GM12892 (cell line): Measurements from ENCODE around the gene MON2.

ENCODE experiments used
- POLR2AphosphoS5 ChIP-seq: IDR thresholded peaks from 2 replicates; pipeline ENCODE4 v1.6.1; 2011; ENCODE audit warnings: low read depth, low read length, control low read depth
- TAF1 ChIP-seq: IDR thresholded peaks from 2 replicates; pipeline ENCODE4 v1.6.1; 2011; ENCODE audit warnings: low read depth, mild to moderate bottlenecking, control low read depth, low read length, borderline replicate concordance

DNA sequence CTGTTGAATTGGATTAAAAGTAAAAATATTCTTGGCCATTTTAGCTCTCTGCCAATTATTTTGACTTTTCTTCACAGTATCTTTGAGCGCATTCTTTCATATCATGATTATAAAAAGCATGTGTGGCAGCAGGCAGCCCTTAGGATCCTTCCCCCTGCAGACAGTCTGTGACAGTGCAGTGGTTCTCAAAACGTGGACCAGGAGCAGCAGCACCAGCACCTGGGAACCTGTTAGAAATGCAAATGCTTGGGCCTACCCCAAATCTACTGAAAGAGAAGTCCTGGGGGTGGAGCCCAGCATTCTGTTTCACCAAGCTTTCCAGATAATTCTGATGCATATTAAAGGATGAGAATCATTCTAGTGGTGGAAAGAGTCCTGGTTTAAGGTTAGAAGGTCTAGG, 155.6 kb downstream of the MON2 start:
- no peak for TF ChIP-seq POLR2AphosphoS5
- TF ChIP-seq TAF1: no peak
